ENCODE results near the gene ANXA4.
A peak's percentile ranks its signal among the peaks of the same experiment; 100 is the strongest.

ANXA4 gene

GRCh38 chr2:69804416-69804815 is 62.5 kb downstream of the ANXA4 start:
- Histone ChIP-seq H3K9ac (ENCODE audit: low read depth, low read length) (no peak overlapping the region), H3K27me3 (ENCODE audit: control insufficient read depth, insufficient read depth, low read length) (no peaks in the 10 kb centered on the region), H3K4me1 (ENCODE audit: control insufficient read depth, insufficient read depth, low read length) (no peaks in the 10 kb centered on the region), H3K4me3 (ENCODE audit: low read depth, low read length) (no peak overlapping the region), H3K36me3 (ENCODE audit: control insufficient read depth, insufficient read depth, low read length) (no peaks in the 10 kb centered on the region), H3K9me3 (ENCODE audit: control insufficient read depth, insufficient read depth, low read length) (no peaks in the 10 kb centered on the region)

- no peaks in the 10 kb centered on the region for H3K36me3 ChIP-seq (ENCODE audit: control insufficient read depth, insufficient read depth, low read length)
- no peaks in the 10 kb centered on the region for H3K27me3 ChIP-seq (ENCODE audit: control insufficient read depth, insufficient read depth, low read length)
- no peaks in the 10 kb centered on the region for H3K4me1 ChIP-seq (ENCODE audit: control insufficient read depth, insufficient read depth, low read length)
- H3K4me3 ChIP-seq (ENCODE audit: low read depth, low read length): no peak overlapping the region
- H3K9ac ChIP-seq (ENCODE audit: low read depth, low read length): no peak overlapping the region
- no peaks in the 10 kb centered on the region for H3K9me3 ChIP-seq (ENCODE audit: control insufficient read depth, insufficient read depth, low read length)
Measured at GRCh38 chr2:69805887-69806286, 64.0 kb downstream of the ANXA4 start.

- H3K4me1 ChIP-seq (ENCODE audit: control insufficient read depth, insufficient read depth, low read length): no peaks in the 10 kb centered on the region
- H3K9ac ChIP-seq (ENCODE audit: low read depth, low read length): no peak overlapping the region
- H3K27me3 ChIP-seq (ENCODE audit: control insufficient read depth, insufficient read depth, low read length): no peaks in the 10 kb centered on the region
- no peaks in the 10 kb centered on the region for H3K36me3 ChIP-seq (ENCODE audit: control insufficient read depth, insufficient read depth, low read length)
- H3K9me3 ChIP-seq (ENCODE audit: control insufficient read depth, insufficient read depth, low read length): no peaks in the 10 kb centered on the region
- H3K4me3 ChIP-seq (ENCODE audit: low read depth, low read length): no peak overlapping the region
Measured at GRCh38 chr2:69807821-69808540, 66.0 kb downstream of the ANXA4 start.

- Histone ChIP-seq H3K4me1 (ENCODE audit: control insufficient read depth, insufficient read depth, low read length) (no peaks in the 10 kb centered on the region), H3K36me3 (ENCODE audit: control insufficient read depth, insufficient read depth, low read length) (no peaks in the 10 kb centered on the region), H3K4me3 (ENCODE audit: low read depth, low read length) (no peak overlapping the region), H3K27me3 (ENCODE audit: control insufficient read depth, insufficient read depth, low read length) (no peaks in the 10 kb centered on the region), H3K9ac (ENCODE audit: low read depth, low read length) (no peak overlapping the region), H3K9me3 (ENCODE audit: control insufficient read depth, insufficient read depth, low read length) (no peaks in the 10 kb centered on the region)
Measured at GRCh38 chr2:69810550-69810949, 68.6 kb downstream of the ANXA4 start.

- H3K4me1 ChIP-seq (ENCODE audit: control insufficient read depth, insufficient read depth, low read length): peaks cover 4% of the 10 kb centered on the region
- no peaks in the 10 kb centered on the region for H3K9me3 ChIP-seq (ENCODE audit: control insufficient read depth, insufficient read depth, low read length)
- no peak overlapping the region for H3K4me3 ChIP-seq (ENCODE audit: low read depth, low read length)
- H3K9ac ChIP-seq (ENCODE audit: low read depth, low read length): no peak overlapping the region
- no peaks in the 10 kb centered on the region for H3K27me3 ChIP-seq (ENCODE audit: control insufficient read depth, insufficient read depth, low read length)
- H3K36me3 ChIP-seq (ENCODE audit: control insufficient read depth, insufficient read depth, low read length): no peaks in the 10 kb centered on the region
Measured at GRCh38 chr2:69811018-69811417, 69.1 kb downstream of the ANXA4 start.

GRCh38 chr2:69811591-69811990 is 69.7 kb downstream of the ANXA4 start:
- no peak overlapping the region for H3K4me3 ChIP-seq (ENCODE audit: low read depth, low read length)
- H3K9me3 ChIP-seq (ENCODE audit: control insufficient read depth, insufficient read depth, low read length): no peaks in the 10 kb centered on the region
- no peaks in the 10 kb centered on the region for H3K36me3 ChIP-seq (ENCODE audit: control insufficient read depth, insufficient read depth, low read length)
- H3K4me1 ChIP-seq (ENCODE audit: control insufficient read depth, insufficient read depth, low read length): peaks cover 6% of the 10 kb centered on the region
- no peaks in the 10 kb centered on the region for H3K27me3 ChIP-seq (ENCODE audit: control insufficient read depth, insufficient read depth, low read length)
- H3K9ac ChIP-seq (ENCODE audit: low read depth, low read length): no peak overlapping the region

- Histone ChIP-seq H3K27me3 (ENCODE audit: control insufficient read depth, insufficient read depth, low read length) (no peaks in the 10 kb centered on the region), H3K4me3 (ENCODE audit: low read depth, low read length) (no peak overlapping the region), H3K4me1 (ENCODE audit: control insufficient read depth, insufficient read depth, low read length) (peaks cover 6% of the 10 kb centered on the region), H3K9me3 (ENCODE audit: control insufficient read depth, insufficient read depth, low read length) (no peaks in the 10 kb centered on the region), H3K36me3 (ENCODE audit: control insufficient read depth, insufficient read depth, low read length) (no peaks in the 10 kb centered on the region), H3K9ac (ENCODE audit: low read depth, low read length) (no peak overlapping the region)
Measured at GRCh38 chr2:69815717-69816116, 73.8 kb downstream of the ANXA4 start.

GRCh38 chr2:69816923-69817542 is 75.1 kb downstream of the ANXA4 start:
- no peaks in the 10 kb centered on the region for H3K9me3 ChIP-seq (ENCODE audit: control insufficient read depth, insufficient read depth, low read length)
- no peaks in the 10 kb centered on the region for H3K36me3 ChIP-seq (ENCODE audit: control insufficient read depth, insufficient read depth, low read length)
- H3K9ac ChIP-seq (ENCODE audit: low read depth, low read length): no peak overlapping the region
- H3K4me3 ChIP-seq (ENCODE audit: low read depth, low read length): no peak overlapping the region
- H3K4me1 ChIP-seq (ENCODE audit: control insufficient read depth, insufficient read depth, low read length): peaks cover 6% of the 10 kb centered on the region
- H3K27me3 ChIP-seq (ENCODE audit: control insufficient read depth, insufficient read depth, low read length): no peaks in the 10 kb centered on the region

GRCh38 chr2:69817729-69818501 is 76.0 kb downstream of the ANXA4 start:
- no peak overlapping the region for H3K9ac ChIP-seq (ENCODE audit: low read depth, low read length)

GRCh38 chr2:69827796-69828540 is 86.0 kb downstream of the ANXA4 start:
- H3K36me3 ChIP-seq (ENCODE audit: control insufficient read depth, insufficient read depth, low read length): no peaks in the 10 kb centered on the region
- H3K4me3 ChIP-seq (ENCODE audit: low read depth, low read length): no peak overlapping the region
- H3K9me3 ChIP-seq (ENCODE audit: control insufficient read depth, insufficient read depth, low read length): no peaks in the 10 kb centered on the region
- no peaks in the 10 kb centered on the region for H3K27me3 ChIP-seq (ENCODE audit: control insufficient read depth, insufficient read depth, low read length)
- no peak overlapping the region for H3K9ac ChIP-seq (ENCODE audit: low read depth, low read length)
- no peaks in the 10 kb centered on the region for H3K4me1 ChIP-seq (ENCODE audit: control insufficient read depth, insufficient read depth, low read length)

More at GRCh38 chr2:69817729-69818501, 76.0 kb downstream of the ANXA4 start:
- Histone ChIP-seq H3K4me3 (ENCODE audit: low read depth, low read length) (no peak overlapping the region), H3K9me3 (ENCODE audit: control insufficient read depth, insufficient read depth, low read length) (no peaks in the 10 kb centered on the region), H3K4me1 (ENCODE audit: control insufficient read depth, insufficient read depth, low read length) (peaks cover 6% of the 10 kb centered on the region), H3K36me3 (ENCODE audit: control insufficient read depth, insufficient read depth, low read length) (no peaks in the 10 kb centered on the region), H3K27me3 (ENCODE audit: control insufficient read depth, insufficient read depth, low read length) (no peaks in the 10 kb centered on the region)

- Histone ChIP-seq H3K4me1 (ENCODE audit: control insufficient read depth, insufficient read depth, low read length) (no peaks in the 10 kb centered on the region), H3K9me3 (ENCODE audit: control insufficient read depth, insufficient read depth, low read length) (no peaks in the 10 kb centered on the region), H3K4me3 (ENCODE audit: low read depth, low read length) (peak overlapping the region; percentile 69), H3K27me3 (ENCODE audit: control insufficient read depth, insufficient read depth, low read length) (no peaks in the 10 kb centered on the region), H3K36me3 (ENCODE audit: control insufficient read depth, insufficient read depth, low read length) (no peaks in the 10 kb centered on the region), H3K9ac (ENCODE audit: low read depth, low read length) (peak overlapping the region; percentile 87)
Measured at GRCh38 chr2:69828938-69829255, 87.0 kb downstream of the ANXA4 start.
